HG02885 (cell line): ENCODE results near the gene GPR35.
"Not testable (repeated sequence)": the region's sequence is repeated elsewhere in the genome, so short reads cannot be mapped to it uniquely, and the experiment has no call there.

Experiments
- ATAC-seq: cut with Tn5 transposase; IDR thresholded peaks from one replicate; pipeline ENCODE4 v1.9.1; 2021; ENCODE audit warnings: mild to moderate bottlenecking; ENCODE audit not compliant: unreplicated experiment, poor library complexity

Gene GPR35

GRCh38 chr2:240601061-240601830, 24.0 kb upstream of the GPR35 start:
- no peak for ATAC-seq

GRCh38 chr2:240601831-240602160, 23.5 kb upstream of the GPR35 start:
- ATAC-seq = no peak

DNA sequence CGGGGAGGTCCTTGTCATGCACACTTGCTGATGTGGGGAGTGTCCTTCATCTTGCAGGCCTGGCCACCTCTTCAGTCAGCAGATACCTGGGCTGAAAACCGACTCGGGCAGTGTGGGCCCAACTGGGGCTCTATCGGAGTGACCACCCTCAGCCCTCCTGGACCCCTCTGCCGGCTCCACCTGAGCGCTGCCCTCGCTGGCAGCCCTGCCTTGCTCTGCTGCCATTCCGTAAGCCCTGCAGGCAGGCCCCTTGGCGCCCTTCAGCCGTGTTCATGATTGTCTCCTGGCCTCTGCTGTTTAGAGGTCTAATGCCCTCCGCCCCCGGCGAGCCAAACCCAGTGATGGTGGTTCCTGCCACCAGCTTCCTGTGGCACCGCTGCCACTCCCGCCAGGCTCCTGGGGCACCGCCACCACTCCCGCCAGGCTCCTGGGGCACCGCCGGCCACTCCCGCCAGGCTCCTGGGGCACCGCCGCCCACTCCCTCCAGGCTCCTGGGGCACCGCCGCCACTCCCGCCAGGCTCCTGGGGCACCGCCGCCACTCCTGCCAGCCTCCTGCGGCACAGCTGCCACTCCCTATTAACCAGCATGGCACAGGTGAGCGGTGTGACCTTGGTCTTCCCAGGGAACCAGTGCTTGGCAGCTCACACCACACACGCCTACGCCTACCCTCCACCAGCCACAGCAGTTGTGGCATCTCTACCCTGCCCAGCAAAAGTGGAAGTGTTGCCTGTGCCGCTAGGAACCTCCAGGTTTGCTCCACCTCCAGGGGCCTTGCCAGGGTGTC, 22.8 kb upstream of the GPR35 start:
- ATAC-seq = no peak

- ATAC-seq = no peak
Observed at GRCh38 chr2:240603081-240603835, 22.0 kb upstream of the GPR35 start.

- ATAC-seq = no peak
Observed at GRCh38 chr2:240603846-240604245, 21.4 kb upstream of the GPR35 start.

GRCh38 chr2:240604291-240604938, 20.9 kb upstream of the GPR35 start:
- ATAC-seq = no peak

DNA sequence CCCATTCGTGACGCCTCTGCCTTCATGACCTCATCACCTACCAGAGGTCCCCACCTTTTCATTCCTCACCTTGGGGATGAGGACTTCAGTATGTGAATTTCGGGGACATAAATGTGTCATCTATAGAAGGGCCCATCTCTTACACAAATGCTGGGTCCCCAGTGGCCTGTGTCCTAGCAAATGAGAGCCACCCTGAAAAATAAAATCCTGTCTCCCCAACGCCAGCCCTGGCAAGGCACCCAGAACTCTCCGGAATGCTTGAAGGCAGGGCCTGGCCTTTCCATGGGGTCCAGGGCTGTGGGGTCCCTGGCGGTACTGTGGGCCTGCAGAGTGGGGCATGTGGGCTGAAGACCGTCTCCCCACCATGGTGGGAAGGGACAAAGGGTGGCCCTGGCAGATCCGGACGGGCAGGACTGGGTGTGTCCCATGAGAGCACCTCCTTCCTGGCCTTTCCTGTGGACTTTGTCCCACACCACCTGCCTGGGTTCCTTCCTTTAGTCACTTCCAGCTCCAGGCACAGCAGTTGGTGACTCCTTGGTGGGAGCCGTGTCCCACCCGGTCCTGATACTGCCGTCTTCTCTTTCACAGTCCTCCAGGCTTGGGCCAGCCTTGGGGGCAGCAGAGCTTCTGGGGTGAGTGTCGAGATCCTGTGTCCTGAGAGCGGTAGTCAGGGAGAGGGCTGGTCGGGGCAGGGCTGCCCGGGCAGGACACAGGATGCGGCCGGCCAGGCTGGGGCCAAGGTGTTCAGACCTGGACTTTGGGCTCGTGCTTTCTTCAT, 20.2 kb upstream of the GPR35 start:
- ATAC-seq = no peak

DNA sequence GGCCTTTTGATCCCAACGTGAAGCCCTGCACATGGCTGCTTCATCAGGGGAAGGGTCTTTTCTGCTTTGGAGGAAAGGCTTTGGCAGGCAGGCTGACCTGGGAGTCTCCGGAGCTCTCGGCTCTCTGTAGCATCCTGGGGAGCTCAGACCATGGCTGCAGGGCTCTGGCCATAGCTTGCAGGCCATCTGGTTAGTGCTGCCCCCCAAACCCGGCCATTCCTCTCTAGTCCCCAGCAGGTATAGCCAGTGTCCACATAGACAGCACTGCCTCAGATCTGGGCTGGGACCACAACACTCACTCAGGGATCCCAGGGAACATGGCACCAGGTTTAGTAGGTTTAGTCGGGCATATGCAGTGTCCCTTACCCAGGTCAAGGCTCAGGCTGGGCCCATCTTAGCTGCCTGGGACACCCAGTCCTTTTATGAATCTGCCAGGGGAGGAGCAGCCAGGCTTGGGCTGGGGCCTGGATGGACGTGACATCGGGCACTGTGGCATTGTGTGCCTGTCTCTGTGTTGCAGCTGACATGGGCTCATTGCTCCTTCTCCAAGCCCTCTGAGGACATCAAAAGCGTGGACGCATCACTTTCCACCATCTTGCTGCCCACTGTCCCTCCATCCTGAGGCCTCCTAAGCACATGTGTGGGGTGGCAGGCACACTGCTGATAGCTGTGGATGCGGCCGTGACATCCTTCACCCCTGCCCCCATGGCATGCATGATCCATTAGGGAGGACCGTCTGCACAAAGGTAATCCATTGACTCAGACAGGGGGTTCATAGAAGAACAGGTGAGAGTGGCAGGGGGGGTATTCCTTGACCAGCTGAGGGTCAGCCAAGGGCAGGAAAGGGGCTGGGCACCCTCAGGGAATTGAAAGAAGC, 19.2 kb upstream of the GPR35 start:
- ATAC-seq = no peak

GRCh38 chr2:240611601-240612210, 13.6 kb upstream of the GPR35 start:
- no peak for ATAC-seq

- no peak for ATAC-seq
Observed at GRCh38 chr2:240613781-240614180, 11.5 kb upstream of the GPR35 start.

- ATAC-seq = no peak
Observed at GRCh38 chr2:240614391-240614790, 10.9 kb upstream of the GPR35 start.

DNA sequence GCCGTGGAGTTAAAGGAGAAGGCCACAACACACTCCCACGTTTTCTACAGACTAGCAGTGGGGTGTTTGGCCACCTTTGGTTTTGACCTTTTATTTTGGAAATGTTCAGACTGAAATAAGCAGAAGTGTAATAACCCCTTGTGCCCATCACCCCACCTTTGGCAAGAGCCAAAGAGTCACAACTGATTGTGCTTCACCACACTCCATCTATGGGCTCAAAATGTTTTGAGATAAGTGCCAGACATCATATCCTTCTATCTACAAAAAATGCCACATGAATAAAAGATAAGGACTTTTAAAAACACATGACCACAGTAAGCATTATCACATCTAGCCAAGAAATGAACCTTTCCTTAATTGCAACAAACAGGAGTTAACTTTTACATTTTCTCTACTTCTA, 9.9 kb upstream of the GPR35 start:
- no peak for ATAC-seq

DNA sequence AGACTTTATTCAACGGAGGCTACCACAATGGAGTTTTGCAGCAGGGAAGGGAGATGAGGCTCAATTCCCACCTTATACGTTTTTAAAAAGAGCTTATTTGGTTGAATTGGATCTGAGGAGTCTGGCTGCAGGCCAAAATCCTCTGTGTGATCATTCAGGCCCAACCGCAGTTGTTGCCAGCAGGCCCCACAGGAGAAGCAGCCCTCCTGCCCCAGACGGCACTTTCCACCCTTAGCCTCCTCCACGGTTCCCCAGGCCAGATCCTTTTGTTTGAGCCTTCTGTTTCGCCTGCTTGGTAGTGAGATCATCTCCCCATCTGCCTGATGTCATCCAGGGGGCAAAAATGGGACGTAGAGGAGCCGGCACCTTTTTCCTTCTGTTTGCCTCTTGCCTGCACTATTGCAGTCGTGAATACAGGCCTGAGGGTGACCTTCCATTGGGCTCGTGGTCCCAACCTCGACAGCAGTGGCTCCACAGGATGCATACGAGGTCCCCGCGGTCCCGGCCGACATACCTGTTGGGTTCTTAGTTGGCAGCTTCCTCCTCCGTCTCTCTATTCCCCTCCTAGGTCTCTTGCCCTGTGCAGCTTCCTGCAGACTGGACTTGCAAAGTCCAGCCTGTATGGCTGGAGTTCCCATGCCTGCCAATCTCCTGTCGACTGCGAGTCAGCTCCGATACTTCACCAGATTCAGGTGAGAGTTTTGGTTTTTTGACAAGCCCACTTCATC, 9.3 kb upstream of the GPR35 start:
- no peak for ATAC-seq

DNA sequence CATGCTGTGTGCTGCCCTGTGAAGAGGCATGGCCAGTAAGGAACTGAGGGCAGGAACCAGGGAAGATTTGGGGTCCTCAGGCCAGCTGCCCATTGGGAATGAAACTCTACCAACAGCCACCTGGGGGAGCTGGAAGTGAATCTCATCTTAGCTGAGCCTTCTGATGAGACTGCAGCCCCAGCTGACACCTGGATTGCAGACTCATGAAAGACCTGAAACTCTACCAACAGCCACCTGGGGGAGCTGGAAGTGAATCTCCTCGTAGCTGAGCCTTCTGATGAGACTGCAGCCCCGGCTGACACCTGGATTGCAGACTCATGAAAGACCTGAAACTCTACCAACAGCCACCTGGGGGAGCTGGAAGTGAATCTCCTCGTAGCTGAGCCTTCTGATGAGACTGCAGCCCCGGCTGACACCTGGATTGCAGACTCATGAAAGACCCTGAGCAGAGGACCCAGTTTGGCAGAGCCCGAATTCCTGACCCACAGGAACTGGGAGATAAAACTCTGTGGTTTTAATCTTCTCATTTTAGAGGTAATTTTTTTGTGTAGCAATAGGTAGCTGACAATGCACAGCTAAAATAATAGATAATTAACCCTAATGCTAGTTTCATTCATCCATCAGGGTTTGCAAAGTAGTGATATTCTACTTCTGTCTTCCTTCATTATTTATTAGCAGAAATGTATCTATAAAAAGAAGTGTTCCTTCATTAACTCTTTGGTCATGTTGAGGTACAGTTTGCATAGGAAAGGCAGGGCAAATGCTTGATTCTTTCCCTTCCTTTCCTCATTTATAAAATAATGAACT, 8.2 kb upstream of the GPR35 start:
- not testable (repeated sequence) for ATAC-seq

- ATAC-seq = no peak
Observed at GRCh38 chr2:240618776-240619175, 6.5 kb upstream of the GPR35 start.

DNA sequence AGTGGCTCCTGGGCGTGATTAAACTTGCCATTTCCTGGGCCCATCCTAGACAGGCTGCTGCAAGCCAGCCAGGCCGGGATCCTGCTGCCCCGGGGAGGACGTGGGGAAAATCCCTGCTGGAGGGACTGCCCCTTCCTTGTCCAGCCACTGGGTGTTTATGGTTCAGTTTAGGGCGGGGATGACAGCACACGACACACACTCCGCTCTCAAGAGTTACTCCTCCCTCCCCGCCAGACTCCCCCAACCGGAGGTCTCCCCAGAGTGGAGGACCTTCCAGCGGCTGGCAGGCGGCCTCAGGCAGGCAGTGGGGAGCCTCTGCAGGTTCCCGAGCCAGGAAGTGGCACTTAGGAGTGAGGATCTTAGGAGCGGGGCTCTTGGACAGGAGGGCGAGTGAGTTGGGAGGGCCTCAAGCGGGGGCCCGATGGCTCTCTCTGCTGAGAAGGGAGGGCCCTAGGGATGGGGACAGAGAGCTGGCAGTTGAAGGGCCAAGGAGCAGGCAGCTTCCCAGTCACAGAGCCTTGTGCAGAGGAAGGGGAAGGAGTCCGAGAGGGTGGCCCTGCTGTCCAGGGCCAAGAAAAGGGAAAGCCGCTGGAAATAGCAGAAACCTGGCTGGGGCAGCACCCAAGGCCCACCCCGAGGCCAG, 5.7 kb upstream of the GPR35 start:
- no peak for ATAC-seq
